ENCODE data around the gene CFAP46. TPM values are rescaled to one million over a fixed set of nuclear protein-coding genes. Genes with fewer than 3 reads are reported as not detected.

The CFAP46 gene
- total RNA-seq, 2 experiments from 2014 or later: not detected

DNA sequence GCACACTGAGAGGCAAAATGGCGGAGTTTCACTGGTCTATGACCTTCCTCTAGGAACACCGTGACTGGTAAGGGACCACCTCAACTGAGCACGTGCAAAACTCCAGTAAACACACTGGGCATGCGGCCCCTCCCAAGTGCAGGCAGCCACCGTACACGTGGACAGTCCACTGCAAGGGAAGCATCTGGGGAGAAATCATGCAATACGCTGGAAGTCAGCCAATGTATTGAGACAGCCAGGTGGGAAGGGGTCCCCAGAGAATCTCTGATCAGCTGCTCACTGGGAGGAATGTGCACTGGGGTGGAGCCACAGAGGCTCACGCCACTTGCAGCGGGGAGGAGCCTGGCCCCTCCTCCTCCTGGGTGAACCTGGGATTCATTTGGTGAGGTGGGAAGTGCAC lies 49.3 kb downstream of the CFAP46 start:
- H3K27me3 ChIP-seq (ENCODE audit: control insufficient read depth in 1 of 2, insufficient read depth in 2 of 2, low read length in 2 of 2): peaks cover 9 to 11% of the 10 kb centered on the region in 2 experiments
- no peak overlapping the region for H3K4me3 ChIP-seq (ENCODE audit: low read length)
- no peaks in the 10 kb centered on the region for H3K36me3 ChIP-seq (ENCODE audit: insufficient read depth, low read length)
- ChIA-PET POLR2A (no interaction called here), CTCF (no interaction called here)
- DNase-seq (no peak), ATAC-seq (ENCODE audit: poor library complexity) (no peak)
- intact Hi-C loops (cut with DNase I, micrococcal nuclease): no loop called here
- H3K9me3 ChIP-seq (ENCODE audit: control insufficient read depth in 1 of 2, insufficient read depth in 1 of 2, low read length in 2 of 2): peaks cover 0 to under 1% of the 10 kb centered on the region in 2 experiments
- H3K27ac ChIP-seq (ENCODE audit: low read depth in 1 of 2, low read length in 2 of 2): no peak overlapping the region
- TF ChIP-seq CTCF (IDR thresholded peaks at IDR 0.05): no peak
- Mint-ChIP-seq H3K9me3 (no peaks in the 10 kb centered on the region), H3K27ac (no peak overlapping the region), H3K27me3 (peaks cover 26% of the 10 kb centered on the region), H3K4me1 (ENCODE audit: low read depth) (no peaks in the 10 kb centered on the region), H3K4me3 (no peak overlapping the region), H3K36me3 (ENCODE audit: low read depth) (no peaks in the 10 kb centered on the region)
- H3K4me1 ChIP-seq (ENCODE audit: insufficient read depth, low read length): no peaks in the 10 kb centered on the region

DNA sequence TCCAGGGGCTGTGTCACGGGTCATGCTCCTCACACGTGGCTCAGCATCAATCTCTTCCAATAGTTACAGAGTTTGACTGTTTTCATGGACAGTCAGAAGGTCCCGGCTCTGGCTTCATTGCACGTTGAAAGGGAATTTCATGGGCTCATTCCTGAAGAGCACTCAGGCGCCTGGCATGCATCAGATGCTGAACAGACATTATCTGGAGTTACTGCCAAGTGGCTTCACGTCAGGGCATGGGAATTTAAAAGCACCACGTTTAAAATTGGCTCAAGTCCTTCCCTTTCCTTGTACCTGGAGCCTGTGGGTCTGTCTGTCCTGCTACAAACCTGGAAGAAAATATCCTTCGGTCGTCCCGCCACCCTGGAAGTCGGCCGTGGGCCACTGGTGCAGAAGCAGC lies 50.4 kb downstream of the CFAP46 start:
- Histone ChIP-seq H3K36me3 (ENCODE audit: insufficient read depth, low read length) (no peaks in the 10 kb centered on the region), H3K9me3 (ENCODE audit: control insufficient read depth in 1 of 2, insufficient read depth in 1 of 2, low read length in 2 of 2) (peaks cover 0 to 5% of the 10 kb centered on the region in 2 experiments), H3K4me1 (ENCODE audit: insufficient read depth, low read length) (no peaks in the 10 kb centered on the region), H3K4me3 (ENCODE audit: low read length) (no peak overlapping the region), H3K27me3 (ENCODE audit: control insufficient read depth in 1 of 2, insufficient read depth in 2 of 2, low read length in 2 of 2) (peaks cover 9 to 11% of the 10 kb centered on the region in 2 experiments), H3K27ac (ENCODE audit: low read depth in 1 of 2, low read length in 2 of 2) (no peak overlapping the region)
- peaks cover 26% of the 10 kb centered on the region for H3K27me3 Mint-ChIP-seq
- TF ChIP-seq CTCF (IDR thresholded peaks at IDR 0.05): no peak
- DNase-seq (peak in 1 of 14 experiments; percentile 2), ATAC-seq (ENCODE audit: poor library complexity) (no peak)
- H3K27ac Mint-ChIP-seq: no peak overlapping the region
- POLR2A ChIA-PET: no interaction called here
- H3K4me3 Mint-ChIP-seq: no peak overlapping the region
- CTCF ChIA-PET: no interaction called here
- no peaks in the 10 kb centered on the region for H3K9me3 Mint-ChIP-seq
- H3K4me1 Mint-ChIP-seq (ENCODE audit: low read depth): no peaks in the 10 kb centered on the region
- intact Hi-C loops (cut with DNase I, micrococcal nuclease): no loop called here
- no peaks in the 10 kb centered on the region for H3K36me3 Mint-ChIP-seq (ENCODE audit: low read depth)

- Histone ChIP-seq H3K4me1 (ENCODE audit: insufficient read depth, low read length) (no peaks in the 10 kb centered on the region), H3K9me3 (ENCODE audit: control insufficient read depth in 1 of 2, insufficient read depth in 1 of 2, low read length in 2 of 2) (peaks cover 0 to 10% of the 10 kb centered on the region in 2 experiments), H3K27me3 (ENCODE audit: control insufficient read depth in 1 of 2, insufficient read depth in 2 of 2, low read length in 2 of 2) (peaks cover 9 to 11% of the 10 kb centered on the region in 2 experiments), H3K27ac (ENCODE audit: low read depth in 1 of 2, low read length in 2 of 2) (no peak overlapping the region), H3K36me3 (ENCODE audit: insufficient read depth, low read length) (no peaks in the 10 kb centered on the region), H3K4me3 (ENCODE audit: low read length) (no peak overlapping the region)
- ChIA-PET POLR2A (no interaction called here), CTCF (no interaction called here)
- no peaks in the 10 kb centered on the region for H3K9me3 Mint-ChIP-seq
- intact Hi-C loops (cut with DNase I, micrococcal nuclease): no loop called here
- DNase-seq: no peak
- H3K4me3 Mint-ChIP-seq: no peak overlapping the region
- H3K27ac Mint-ChIP-seq: no peak overlapping the region
- peaks cover 26% of the 10 kb centered on the region for H3K27me3 Mint-ChIP-seq
- ATAC-seq (ENCODE audit: poor library complexity): no peak
- H3K36me3 Mint-ChIP-seq (ENCODE audit: low read depth): no peaks in the 10 kb centered on the region
- H3K4me1 Mint-ChIP-seq (ENCODE audit: low read depth): no peaks in the 10 kb centered on the region
- no peak for TF ChIP-seq CTCF (IDR thresholded peaks at IDR 0.05)
These were observed 51.0 kb downstream of the CFAP46 start for GRCh38 chr10:132891368-132891767.
